GM20000 (cell line): ENCODE results near the gene MXD1.
"Not testable (repeated sequence)": the region's sequence is repeated elsewhere in the genome, so short reads cannot be mapped to it uniquely, and the experiment has no call there.

Experiments used
- DNase-seq: peaks from one replicate; pipeline ENCODE4 v3.0.0; 2012; ENCODE audit warnings: low spot score
- TF ChIP-seq, protein P1 (sequence below): IDR thresholded peaks from 2 replicates; pipeline ENCODE4 v1.5.1; 2012; ENCODE audit warnings: mild to moderate bottlenecking, control low read depth; ENCODE audit errors: extremely low read depth, missing control alignments

The MXD1 gene, protein sequence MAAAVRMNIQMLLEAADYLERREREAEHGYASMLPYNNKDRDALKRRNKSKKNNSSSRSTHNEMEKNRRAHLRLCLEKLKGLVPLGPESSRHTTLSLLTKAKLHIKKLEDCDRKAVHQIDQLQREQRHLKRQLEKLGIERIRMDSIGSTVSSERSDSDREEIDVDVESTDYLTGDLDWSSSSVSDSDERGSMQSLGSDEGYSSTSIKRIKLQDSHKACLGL

DNA sequence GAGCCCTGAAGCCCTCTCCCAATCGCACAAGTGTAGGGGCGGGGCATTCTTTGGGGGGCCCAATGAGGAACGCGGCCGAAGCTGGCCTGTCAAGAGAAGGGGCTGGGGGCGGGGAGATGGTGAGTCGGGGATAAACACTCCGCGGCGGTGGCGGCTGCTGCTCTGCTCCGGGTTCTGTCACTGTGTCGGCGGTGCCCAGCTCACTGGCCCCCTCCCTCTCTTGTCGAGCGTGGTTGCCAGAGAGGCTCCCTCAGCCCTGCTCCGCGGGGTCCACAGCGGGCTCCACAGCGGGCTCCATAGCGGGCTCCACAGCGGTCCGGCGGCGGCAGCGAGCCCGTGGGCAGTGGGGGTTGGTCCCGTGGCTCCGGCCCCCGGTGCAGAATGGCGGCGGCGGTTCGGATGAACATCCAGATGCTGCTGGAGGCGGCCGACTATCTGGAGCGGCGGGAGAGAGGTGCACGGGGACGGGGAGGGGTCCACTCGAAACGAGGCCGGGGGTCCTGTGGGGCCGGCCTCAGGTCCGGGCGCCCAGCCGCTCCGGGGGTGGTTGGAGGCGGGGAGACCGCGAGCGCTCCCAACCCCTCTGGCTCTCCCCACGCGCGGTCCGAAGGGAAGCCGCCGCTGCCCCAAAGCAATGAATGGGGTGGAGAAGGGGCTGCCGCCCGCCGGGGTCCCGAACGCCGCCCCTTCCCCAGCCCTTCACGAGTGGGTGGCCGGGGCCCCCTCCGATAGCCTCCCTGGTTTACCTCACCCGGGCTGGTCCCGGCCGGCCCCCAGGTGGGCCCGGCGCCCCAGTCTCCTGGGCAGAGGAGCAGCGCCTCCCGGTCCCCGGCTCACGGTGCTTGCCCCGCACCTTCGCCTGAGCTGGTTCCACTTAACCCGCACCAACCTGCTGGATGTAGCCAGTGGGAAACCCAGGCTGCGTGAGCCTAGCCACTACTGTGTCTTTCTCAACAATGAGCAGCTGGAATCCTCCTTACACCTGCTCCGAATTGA lies at the start of gene MXD1:
MXD1 (plus strand) TSS at position 160 of the 996 bp plus-strand sequence; CDS start at position 382, 222 bp downstream.
- DNase-seq: no peak

DNA sequence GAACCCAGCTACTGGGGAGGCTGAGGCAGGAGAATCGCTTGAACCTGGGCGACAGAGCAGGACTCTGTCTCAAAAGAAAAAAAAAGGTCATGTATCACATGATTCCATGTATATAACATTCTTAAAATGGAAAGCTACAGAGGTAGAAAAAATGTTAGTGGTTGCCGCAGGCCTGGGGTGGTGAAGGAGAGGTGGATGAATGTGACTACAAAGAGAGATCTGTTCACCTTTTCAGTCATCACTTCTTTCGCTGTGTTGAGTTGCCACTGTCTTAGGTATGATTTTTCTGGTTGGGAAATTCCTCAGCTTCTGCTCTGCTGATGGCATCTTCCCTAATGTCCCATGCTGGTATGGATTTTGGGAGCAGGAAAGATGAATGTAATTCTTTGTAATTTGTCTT lies 26.5 kb upstream of the MXD1 start:
- no peak for DNase-seq
- TF ChIP-seq, protein P1, sequence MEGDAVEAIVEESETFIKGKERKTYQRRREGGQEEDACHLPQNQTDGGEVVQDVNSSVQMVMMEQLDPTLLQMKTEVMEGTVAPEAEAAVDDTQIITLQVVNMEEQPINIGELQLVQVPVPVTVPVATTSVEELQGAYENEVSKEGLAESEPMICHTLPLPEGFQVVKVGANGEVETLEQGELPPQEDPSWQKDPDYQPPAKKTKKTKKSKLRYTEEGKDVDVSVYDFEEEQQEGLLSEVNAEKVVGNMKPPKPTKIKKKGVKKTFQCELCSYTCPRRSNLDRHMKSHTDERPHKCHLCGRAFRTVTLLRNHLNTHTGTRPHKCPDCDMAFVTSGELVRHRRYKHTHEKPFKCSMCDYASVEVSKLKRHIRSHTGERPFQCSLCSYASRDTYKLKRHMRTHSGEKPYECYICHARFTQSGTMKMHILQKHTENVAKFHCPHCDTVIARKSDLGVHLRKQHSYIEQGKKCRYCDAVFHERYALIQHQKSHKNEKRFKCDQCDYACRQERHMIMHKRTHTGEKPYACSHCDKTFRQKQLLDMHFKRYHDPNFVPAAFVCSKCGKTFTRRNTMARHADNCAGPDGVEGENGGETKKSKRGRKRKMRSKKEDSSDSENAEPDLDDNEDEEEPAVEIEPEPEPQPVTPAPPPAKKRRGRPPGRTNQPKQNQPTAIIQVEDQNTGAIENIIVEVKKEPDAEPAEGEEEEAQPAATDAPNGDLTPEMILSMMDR: no peak

More for the DNA sequence above, at the start of gene MXD1:
- TF ChIP-seq, protein P1: no peak

DNA sequence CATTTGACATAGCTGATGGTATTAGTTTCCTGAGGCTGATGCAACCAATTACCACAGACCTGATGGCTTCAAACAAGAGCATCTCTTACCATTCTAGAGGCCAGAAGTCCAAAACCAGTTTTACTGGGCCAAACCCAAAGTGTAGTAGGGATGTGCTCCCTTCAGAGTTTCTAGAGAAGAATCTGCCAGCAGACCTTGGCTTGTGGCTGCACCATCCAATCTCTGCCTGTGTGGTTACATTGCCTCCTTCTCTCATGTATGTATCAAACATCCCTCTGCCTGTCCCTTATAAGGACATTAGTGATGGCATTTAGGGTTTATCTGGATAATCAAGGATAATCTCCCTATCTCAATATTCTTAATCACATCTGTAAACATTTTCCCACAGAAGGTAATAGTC lies 25.6 kb upstream of the MXD1 start:
- no peak for DNase-seq
- TF ChIP-seq, protein P1: no peak

DNA sequence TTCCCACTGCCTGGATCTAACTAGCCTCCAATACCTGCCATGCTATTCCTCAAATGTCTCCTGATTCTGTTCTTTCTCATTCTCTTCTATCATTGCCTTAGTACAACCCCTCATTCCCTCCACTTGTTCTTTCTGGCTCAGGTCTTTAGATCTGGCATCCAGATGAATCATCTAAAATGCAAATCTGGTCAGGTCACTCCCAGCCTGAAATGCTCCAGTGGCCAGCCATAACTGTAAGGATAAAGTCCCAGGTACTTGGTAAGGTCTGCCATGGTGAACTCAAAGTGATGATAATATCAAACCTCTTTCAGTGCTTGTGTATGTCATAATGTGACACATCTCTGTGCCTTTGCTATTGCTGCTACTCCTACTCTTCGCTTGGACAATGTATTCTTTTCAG lies 24.0 kb upstream of the MXD1 start:
- TF ChIP-seq, protein P1: no peak
- DNase-seq: no peak

DNA sequence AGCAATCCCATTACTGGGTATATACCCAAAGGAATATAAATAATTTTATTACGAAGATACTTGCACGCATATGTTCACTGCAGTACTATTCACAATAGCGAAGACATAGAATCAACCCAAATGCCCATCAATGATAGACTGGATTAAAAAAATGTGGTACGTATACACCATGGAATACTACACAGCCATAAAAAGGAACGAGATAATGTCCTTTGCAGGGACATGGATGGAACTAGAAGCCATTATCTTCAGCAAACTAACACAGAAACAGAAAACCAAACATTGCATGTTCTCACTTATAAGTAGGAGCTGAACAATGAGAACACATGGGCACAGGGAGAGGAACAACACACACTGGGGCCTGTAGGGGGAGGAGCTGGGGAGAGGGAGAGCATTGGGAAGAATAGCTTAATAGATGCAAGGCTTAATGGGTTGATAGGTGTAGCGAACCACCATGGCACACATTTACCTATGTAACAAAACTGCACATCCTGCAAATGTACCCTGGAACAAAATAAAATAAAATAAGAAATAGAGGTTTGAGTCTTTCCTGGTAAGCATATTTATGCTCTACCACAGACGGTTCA lies 22.0 kb upstream of the MXD1 start:
- not testable (repeated sequence) for DNase-seq

DNA sequence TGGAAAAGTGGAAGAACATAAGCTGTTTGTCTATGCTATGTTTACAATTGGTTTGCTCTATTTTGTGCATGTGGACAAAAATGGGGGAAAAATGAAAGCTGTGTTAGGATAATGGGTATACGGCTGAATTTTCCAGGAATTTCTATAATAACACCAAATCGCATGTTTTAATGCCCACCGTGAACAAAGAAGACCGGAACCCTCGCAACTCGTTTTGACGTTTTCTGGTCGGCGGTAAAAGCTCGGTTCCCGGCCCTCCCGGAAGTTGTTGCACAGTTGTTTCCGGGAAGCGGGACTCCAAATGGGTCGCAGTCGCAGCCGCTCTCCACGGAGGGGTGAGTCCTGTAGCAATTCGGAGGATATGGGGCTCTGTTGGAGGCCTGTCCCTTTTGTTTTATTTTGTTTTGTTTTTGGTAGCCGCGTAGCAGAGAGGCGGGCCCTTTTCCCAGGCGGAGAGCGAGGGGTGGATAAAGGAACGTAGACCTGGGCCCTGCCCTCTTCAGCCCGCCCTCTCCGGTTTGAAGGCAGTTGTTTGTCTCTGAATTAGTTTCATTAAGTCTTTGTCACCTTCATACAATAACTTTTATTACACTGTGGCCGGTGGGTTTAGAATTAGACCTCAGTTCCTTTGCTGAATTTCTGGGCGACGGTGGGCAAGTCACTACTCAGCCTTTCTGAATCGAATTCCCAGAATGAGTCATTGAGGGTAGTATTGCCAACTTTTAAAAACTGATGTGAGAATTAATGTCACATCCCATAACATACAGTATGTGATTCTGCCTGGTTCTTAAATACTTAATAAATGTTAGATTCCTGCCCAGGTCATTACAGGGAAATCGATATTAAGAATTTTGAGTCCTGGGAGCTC lies 21.0 kb upstream of the MXD1 start, which contains the start of gene SNRNP27:
SNRNP27 (plus strand) TSS at position 273 of the 868 bp plus-strand sequence; CDS start at position 302, 29 bp downstream.
- DNase-seq: peak; percentile 75
- TF ChIP-seq, protein P1: no peak

DNA sequence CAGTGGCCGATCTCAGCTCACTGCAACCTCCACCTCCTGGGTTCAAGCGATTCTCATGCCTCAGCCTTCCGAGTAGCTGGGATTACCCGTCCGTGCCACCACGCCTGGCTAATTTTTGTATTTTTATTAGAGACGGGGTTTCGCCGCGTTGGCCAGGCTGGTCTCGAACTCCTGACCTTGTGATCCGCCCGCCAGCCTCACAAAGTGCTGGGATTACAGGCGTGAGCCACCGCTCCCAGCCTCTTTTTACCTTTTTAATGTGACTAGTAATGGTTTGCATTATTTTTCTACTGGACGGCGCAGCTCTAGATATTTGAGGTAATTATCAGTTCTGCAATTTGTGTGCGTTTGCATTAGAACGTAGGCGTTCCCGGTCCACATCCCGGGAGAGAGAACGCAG lies 20.2 kb upstream of the MXD1 start:
- DNase-seq: not testable (repeated sequence)
